AG09309 (cell line): ENCODE data around the gene FUT3.

Experiments
- DNase-seq: peaks from one replicate; pipeline ENCODE4 v3.0.0-alpha.2; 2010; ENCODE audit warnings: low read depth
- H3K4me3 ChIP-seq: 2 replicates; pipeline ENCODE4 v1.5.1; 2011; ENCODE audit warnings: mild to moderate bottlenecking, low read depth, low read length, moderate library complexity; ENCODE audit not compliant: control insufficient read depth
- CTCF ChIP-seq: IDR thresholded peaks from 2 replicates; pipeline ENCODE4 v1.5.1; 2011; ENCODE audit warnings: mild to moderate bottlenecking, low read depth, low read length, inconsistent platforms; ENCODE audit not compliant: insufficient read depth, control insufficient read depth; ENCODE audit errors: missing control alignments

FUT3 gene

GRCh38 chr19:5809469-5809868, 41.8 kb downstream of the FUT3 start:
- TF ChIP-seq CTCF, result no peak
- DNase-seq, result no peak
- no peak overlapping the region for H3K4me3 ChIP-seq

GRCh38 chr19:5809053-5809452, 42.2 kb downstream of the FUT3 start:
- no peak for TF ChIP-seq CTCF
- DNase-seq, result no peak
- H3K4me3 ChIP-seq, result no peak overlapping the region

- no peak overlapping the region for H3K4me3 ChIP-seq
- no peak for TF ChIP-seq CTCF
- no peak for DNase-seq
Observed at GRCh38 chr19:5808120-5808816, 43.0 kb downstream of the FUT3 start.

- DNase-seq, result no peak
- no peak for TF ChIP-seq CTCF
- H3K4me3 ChIP-seq, result no peak overlapping the region
Observed at GRCh38 chr19:5806905-5807304, 44.3 kb downstream of the FUT3 start.

- no peak overlapping the region for H3K4me3 ChIP-seq
Observed at GRCh38 chr19:5806133-5806489, 45.1 kb downstream of the FUT3 start.

GRCh38 chr19:5805462-5806132, 45.7 kb downstream of the FUT3 start:
- no peak overlapping the region for H3K4me3 ChIP-seq
- no peak for DNase-seq
- peak; percentile 72 for TF ChIP-seq CTCF

More at GRCh38 chr19:5806133-5806489, 45.1 kb downstream of the FUT3 start:
- DNase-seq, result no peak
- no peak for TF ChIP-seq CTCF
